HepG2 (cell line): ENCODE results near the gene ANTXR1. TPM values are rescaled to one million over a fixed set of nuclear protein-coding genes. Genes with fewer than 3 reads are reported as not detected.

Experiments used
- CEBPB ChIP-seq: IDR thresholded peaks from 2 replicates; pipeline ENCODE4 v1.6.1; 2011; ENCODE audit warnings: low read depth, low read length, improper control_type of control experiment, borderline replicate concordance
- CENPX ChIP-seq: sonication (generic); formaldehyde crosslinking; IDR thresholded peaks from 2 replicates; pipeline ENCODE4 v1.9.0; 2021; ENCODE audit warnings: mild to moderate bottlenecking, missing genetic modification reagents, moderate library complexity
- FOXJ3 ChIP-seq: sonication (generic); formaldehyde crosslinking; IDR thresholded peaks from 2 replicates; pipeline ENCODE4 v1.4.0; 2020; ENCODE audit warnings: missing genetic modification reagents, mild to moderate bottlenecking, borderline replicate concordance
- KAT8 ChIP-seq: IDR thresholded peaks from 2 replicates; pipeline ENCODE4 v1.6.1; 2016; ENCODE audit warnings: missing genetic modification reagents, missing compliant biosample characterization
- MAFF ChIP-seq: IDR thresholded peaks from 2 replicates; pipeline ENCODE4 v1.6.1; 2011; ENCODE audit warnings: low read depth, low read length, improper control_type of control experiment
- NONO ChIP-seq, 2 experiments: fragments of 450-650 bp in 1 of 2; sonication (generic) in 1 of 2; formaldehyde crosslinking in 1 of 2; IDR thresholded peaks in 1 of 2; conservative IDR thresholded peaks in 1 of 2; 2 replicates each; pipeline versions ENCODE4 v1.6.1 to v1.8.0; 2017 to 2022; ENCODE audit warnings: mild to moderate bottlenecking in 1 of 2, missing genetic modification reagents in 1 of 2, moderate library complexity in 1 of 2
- REPIN1 ChIP-seq: sonication (generic); formaldehyde crosslinking; IDR thresholded peaks from 2 replicates; pipeline ENCODE4 v1.8.0; 2022; ENCODE audit warnings: missing genetic modification reagents, low read depth, mild to moderate bottlenecking, borderline replicate concordance
- SIX1 ChIP-seq: sonication (generic); formaldehyde crosslinking; IDR thresholded peaks from 2 replicates; pipeline ENCODE4 v1.4.0; 2020; ENCODE audit warnings: missing genetic modification reagents, borderline replicate concordance
- SMARCE1 ChIP-seq: fragments of 450-650 bp; IDR thresholded peaks from 2 replicates; pipeline ENCODE4 v1.6.1; 2017; ENCODE audit warnings: borderline replicate concordance
- ZBTB7B ChIP-seq: sonication (generic); formaldehyde crosslinking; IDR thresholded peaks from 2 replicates; pipeline ENCODE4 v1.4.0; 2020; ENCODE audit warnings: missing genetic modification reagents
- ZFP36L2 ChIP-seq: sonication (generic); formaldehyde crosslinking; IDR thresholded peaks from 2 replicates; pipeline ENCODE4 v1.4.0; 2020; ENCODE audit warnings: missing genetic modification reagents
- polyA plus RNA-seq, 8 experiments: library from polyadenylated mRNA; depleted of rRNA in 3 of 8; stranded (reverse) in 7 of 8; unstranded in 1 of 8; fragments of >200 nt; fragmentation: Illumina TruSeq in 4 of 8; extraction: Trizol in 4 of 8; gene quantifications; 2 replicates each; pipeline versions ENCODE4 v1.2.1 to v1.2.3, GENCODE V29; 2011 to 2016; ENCODE audit warnings: low read depth in 4 of 8, missing spikeins in 1 of 8, mixed read lengths in 1 of 8; ENCODE audit not compliant: insufficient read depth in 1 of 8
- total RNA-seq, 5 experiments: library from RNA; depleted of rRNA; stranded (reverse); fragments of >200 nt; fragmentation: Illumina TruSeq; extraction: Trizol; gene quantifications; 2 replicates each; pipeline ENCODE4 v1.2.3, GENCODE V29; 2016; ENCODE audit warnings: low read depth in 1 of 5
- TF ChIP-seq, protein P1 (sequence below): sonication (generic); formaldehyde crosslinking; IDR thresholded peaks from 2 replicates; pipeline ENCODE4 v1.5.0; 2020; ENCODE audit warnings: mild to moderate bottlenecking, missing genetic modification reagents, borderline replicate concordance
- TF ChIP-seq, protein P2 (sequence below): sonication (generic); formaldehyde crosslinking; IDR thresholded peaks from 2 replicates; pipeline ENCODE4 v1.8.0; 2022; ENCODE audit warnings: missing genetic modification reagents, mild to moderate bottlenecking, inconsistent platforms, borderline replicate concordance
- TF ChIP-seq, protein P3 (sequence below): sonication (generic); formaldehyde crosslinking; IDR thresholded peaks from 2 replicates; pipeline ENCODE4 v1.4.0; 2020; ENCODE audit warnings: missing genetic modification reagents
- TF ChIP-seq, protein P4 (sequence below): sonication (generic); formaldehyde crosslinking; IDR thresholded peaks from 2 replicates; pipeline ENCODE4 v1.4.0; 2020; ENCODE audit warnings: missing genetic modification reagents, mild to moderate bottlenecking, borderline replicate concordance
- TF ChIP-seq, protein P5 (sequence below): sonication (generic); formaldehyde crosslinking; IDR thresholded peaks from 2 replicates; pipeline ENCODE4 v1.4.0; 2020; ENCODE audit warnings: missing genetic modification reagents
- TF ChIP-seq, protein P6 (sequence below), 2 experiments: fragments of 450-650 bp in 1 of 2; sonication (generic) in 1 of 2; formaldehyde crosslinking; IDR thresholded peaks; 2 replicates each; pipeline versions ENCODE4 v1.5.0 to v1.8.0; 2020 to 2022; ENCODE audit warnings: mild to moderate bottlenecking in 1 of 2, missing genetic modification reagents in 1 of 2

The ANTXR1 gene
- total and polyA plus RNA-seq, 2 of the 13 experiments (the other 11 are each of a cell fraction or from before 2014, with no cell fraction given), result 4.5 to 12.7 TPM

DNA sequence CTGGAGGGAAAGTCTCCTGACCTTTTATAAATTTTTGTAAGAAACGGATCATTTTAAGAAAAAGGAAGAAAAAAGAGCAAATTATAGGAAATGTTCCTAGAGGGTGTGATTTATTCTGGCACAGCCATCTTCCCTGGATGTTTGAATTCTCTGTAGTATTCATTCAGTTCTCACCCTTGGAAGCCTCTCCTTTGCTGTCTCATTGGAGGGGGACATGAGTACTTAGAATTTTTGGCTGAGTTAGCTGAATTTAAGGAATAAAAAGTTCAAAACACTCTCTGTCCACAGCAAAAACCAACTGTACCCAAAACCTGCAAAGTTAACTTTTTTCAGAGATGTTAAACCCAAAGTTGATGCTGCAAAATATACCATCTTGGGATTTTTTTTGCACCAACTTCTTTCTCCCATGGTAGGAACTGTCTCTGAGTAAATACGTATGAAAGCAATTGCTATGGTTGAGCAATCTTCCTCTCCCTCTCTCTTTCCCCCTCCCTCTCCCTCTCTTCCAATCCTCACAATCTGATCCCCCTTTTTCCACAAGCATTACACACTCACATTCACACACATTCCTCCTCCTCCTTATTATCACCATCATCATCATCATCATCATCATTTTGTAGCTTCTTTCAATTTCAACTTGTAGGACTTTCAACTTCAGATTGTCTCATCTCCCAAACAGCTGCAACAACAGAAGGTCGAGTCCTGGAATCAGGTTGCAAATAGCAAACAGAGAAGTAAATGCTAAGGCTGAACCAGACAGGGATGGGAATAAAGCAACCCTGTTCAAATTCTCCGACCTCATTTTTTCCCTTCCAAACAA, 190.4 kb downstream of the ANTXR1 start (continued):
- TF ChIP-seq NONO (IDR thresholded peaks at IDR 0.05), result no peak
- no peak; the same call in 1 of the 2 replicates for TF ChIP-seq NONO (CRISPR knock-in tag; conservative IDR thresholded peaks at IDR 0.05)
- TF ChIP-seq, protein P1, sequence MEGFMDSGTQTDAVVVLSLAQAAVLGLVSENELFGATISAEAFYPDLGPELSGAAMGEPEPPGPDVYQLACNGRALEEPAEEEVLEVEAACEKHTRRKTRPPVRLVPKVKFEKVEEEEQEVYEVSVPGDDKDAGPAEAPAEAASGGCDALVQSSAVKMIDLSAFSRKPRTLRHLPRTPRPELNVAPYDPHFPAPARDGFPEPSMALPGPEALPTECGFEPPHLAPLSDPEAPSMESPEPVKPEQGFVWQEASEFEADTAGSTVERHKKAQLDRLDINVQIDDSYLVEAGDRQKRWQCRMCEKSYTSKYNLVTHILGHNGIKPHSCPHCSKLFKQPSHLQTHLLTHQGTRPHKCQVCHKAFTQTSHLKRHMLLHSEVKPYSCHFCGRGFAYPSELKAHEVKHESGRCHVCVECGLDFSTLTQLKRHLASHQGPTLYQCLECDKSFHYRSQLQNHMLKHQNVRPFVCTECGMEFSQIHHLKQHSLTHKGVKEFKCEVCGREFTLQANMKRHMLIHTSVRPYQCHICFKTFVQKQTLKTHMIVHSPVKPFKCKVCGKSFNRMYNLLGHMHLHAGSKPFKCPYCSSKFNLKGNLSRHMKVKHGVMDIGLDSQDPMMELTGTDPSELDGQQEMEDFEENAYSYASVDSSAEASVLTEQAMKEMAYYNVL, result peak; percentile 92
- TF ChIP-seq, protein P2, sequence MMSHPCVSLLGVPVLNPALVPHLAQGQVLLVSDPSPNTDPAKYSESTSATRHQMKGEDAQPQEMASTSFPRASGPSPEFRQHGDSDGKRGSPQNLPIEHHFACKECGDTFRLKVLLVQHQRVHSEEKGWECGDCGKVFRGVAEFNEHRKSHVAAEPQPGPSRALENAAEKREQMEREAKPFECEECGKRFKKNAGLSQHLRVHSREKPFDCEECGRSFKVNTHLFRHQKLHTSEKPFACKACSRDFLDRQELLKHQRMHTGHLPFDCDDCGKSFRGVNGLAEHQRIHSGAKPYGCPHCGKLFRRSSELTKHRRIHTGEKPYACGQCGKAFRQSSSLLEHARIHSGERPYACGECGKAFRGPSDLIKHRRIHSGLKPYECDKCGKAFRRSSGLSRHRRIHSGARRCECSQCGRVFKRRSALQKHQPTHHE (CRISPR knock-in tag), result no peak
- TF ChIP-seq, protein P3, sequence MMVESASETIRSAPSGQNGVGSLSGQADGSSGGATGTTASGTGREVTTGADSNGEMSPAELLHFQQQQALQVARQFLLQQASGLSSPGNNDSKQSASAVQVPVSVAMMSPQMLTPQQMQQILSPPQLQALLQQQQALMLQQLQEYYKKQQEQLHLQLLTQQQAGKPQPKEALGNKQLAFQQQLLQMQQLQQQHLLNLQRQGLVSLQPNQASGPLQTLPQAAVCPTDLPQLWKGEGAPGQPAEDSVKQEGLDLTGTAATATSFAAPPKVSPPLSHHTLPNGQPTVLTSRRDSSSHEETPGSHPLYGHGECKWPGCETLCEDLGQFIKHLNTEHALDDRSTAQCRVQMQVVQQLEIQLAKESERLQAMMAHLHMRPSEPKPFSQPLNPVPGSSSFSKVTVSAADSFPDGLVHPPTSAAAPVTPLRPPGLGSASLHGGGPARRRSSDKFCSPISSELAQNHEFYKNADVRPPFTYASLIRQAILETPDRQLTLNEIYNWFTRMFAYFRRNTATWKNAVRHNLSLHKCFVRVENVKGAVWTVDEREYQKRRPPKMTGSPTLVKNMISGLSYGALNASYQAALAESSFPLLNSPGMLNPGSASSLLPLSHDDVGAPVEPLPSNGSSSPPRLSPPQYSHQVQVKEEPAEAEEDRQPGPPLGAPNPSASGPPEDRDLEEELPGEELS (CRISPR knock-in tag), result peak; percentile 70
- TF ChIP-seq, protein P4, sequence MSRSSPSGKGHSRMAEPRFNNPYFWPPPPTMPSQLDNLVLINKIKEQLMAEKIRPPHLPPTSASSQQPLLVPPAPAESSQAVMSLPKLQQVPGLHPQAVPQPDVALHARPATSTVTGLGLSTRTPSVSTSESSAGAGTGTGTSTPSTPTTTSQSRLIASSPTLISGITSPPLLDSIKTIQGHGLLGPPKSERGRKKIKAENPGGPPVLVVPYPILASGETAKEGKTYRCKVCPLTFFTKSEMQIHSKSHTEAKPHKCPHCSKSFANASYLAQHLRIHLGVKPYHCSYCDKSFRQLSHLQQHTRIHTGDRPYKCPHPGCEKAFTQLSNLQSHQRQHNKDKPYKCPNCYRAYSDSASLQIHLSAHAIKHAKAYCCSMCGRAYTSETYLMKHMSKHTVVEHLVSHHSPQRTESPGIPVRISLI, result peak; percentile 54; the same call in 1 of the 2 replicates
- TF ChIP-seq FOXJ3 (CRISPR knock-in tag), result peak; percentile 18; the same call in 1 of the 2 replicates
- peak; percentile 43; the same call in 1 of the 2 replicates for TF ChIP-seq REPIN1 (CRISPR knock-in tag)
- no peak for TF ChIP-seq ZBTB7B
- TF ChIP-seq SMARCE1, result no peak
- TF ChIP-seq ZFP36L2 (CRISPR knock-in tag), result no peak
- TF ChIP-seq SIX1 (CRISPR knock-in tag), result peak; percentile 86; the same call in 1 of the 2 replicates
- TF ChIP-seq, protein P5, sequence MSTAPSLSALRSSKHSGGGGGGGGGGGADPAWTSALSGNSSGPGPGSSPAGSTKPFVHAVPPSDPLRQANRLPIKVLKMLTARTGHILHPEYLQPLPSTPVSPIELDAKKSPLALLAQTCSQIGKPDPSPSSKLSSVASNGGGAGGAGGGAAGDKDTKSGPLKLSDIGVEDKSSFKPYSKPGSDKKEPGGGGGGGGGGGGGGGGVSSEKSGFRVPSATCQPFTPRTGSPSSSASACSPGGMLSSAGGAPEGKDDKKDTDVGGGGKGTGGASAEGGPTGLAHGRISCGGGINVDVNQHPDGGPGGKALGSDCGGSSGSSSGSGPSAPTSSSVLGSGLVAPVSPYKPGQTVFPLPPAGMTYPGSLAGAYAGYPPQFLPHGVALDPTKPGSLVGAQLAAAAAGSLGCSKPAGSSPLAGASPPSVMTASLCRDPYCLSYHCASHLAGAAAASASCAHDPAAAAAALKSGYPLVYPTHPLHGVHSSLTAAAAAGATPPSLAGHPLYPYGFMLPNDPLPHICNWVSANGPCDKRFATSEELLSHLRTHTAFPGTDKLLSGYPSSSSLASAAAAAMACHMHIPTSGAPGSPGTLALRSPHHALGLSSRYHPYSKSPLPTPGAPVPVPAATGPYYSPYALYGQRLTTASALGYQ (CRISPR knock-in tag), result peak; percentile 44; the same call in 1 of the 2 replicates
- peak; percentile 28; the same call in 1 of the 2 replicates for TF ChIP-seq KAT8
- no peak for TF ChIP-seq CENPX (CRISPR knock-in tag)
- TF ChIP-seq CEBPB, result peak; percentile 92
- TF ChIP-seq MAFF, result peak; percentile 68
- TF ChIP-seq, protein P6, sequence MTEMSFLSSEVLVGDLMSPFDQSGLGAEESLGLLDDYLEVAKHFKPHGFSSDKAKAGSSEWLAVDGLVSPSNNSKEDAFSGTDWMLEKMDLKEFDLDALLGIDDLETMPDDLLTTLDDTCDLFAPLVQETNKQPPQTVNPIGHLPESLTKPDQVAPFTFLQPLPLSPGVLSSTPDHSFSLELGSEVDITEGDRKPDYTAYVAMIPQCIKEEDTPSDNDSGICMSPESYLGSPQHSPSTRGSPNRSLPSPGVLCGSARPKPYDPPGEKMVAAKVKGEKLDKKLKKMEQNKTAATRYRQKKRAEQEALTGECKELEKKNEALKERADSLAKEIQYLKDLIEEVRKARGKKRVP (CRISPR knock-in tag; IDR thresholded peaks at IDR 0.05), result 0 out of 4 replicates have a peak, but pooled peaks of 1 of the 2 experiments have one; percentile 52
